Activated CD4-positive, alpha-beta T cell treated with anti-CD3 and anti-CD28 coated beads for 48 hours (primary cell): ENCODE measurements around the gene AHNAK2.
A peak's percentile ranks its signal among the peaks of the same experiment; 100 is the strongest.

Experiments used
- DNase-seq: peaks from one replicate; pipeline ENCODE4 v3.0.0-alpha.2; 2020

Gene AHNAK2

GRCh38 chr14:104984056-104984894 lies 6.1 kb upstream of the AHNAK2 start:
- no peak for DNase-seq

DNA sequence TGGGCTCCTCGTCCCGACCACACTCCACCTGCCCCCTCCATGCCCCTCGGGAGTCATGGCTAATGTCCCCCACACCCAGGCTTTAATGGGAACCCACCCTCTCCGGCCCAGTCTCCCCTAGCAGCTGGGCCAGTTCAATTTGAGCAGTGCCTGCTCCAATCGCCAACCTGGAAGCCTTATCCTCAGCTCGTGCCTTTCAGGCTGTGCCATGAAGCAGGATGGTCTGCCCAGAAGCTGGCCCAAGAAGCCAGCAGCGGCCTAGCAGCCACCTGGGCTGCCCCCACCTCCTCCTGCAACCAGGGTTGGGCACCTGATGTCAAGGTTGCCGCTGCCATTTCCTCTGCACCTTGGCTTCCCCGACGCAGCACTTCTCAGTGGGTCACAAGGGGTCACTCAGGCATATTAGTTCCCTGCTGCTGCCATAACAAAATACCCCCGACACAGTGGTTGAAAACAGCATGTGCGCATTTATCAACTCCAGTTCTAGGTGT lies 5.1 kb upstream of the AHNAK2 start:
- DNase-seq: no peak

DNA sequence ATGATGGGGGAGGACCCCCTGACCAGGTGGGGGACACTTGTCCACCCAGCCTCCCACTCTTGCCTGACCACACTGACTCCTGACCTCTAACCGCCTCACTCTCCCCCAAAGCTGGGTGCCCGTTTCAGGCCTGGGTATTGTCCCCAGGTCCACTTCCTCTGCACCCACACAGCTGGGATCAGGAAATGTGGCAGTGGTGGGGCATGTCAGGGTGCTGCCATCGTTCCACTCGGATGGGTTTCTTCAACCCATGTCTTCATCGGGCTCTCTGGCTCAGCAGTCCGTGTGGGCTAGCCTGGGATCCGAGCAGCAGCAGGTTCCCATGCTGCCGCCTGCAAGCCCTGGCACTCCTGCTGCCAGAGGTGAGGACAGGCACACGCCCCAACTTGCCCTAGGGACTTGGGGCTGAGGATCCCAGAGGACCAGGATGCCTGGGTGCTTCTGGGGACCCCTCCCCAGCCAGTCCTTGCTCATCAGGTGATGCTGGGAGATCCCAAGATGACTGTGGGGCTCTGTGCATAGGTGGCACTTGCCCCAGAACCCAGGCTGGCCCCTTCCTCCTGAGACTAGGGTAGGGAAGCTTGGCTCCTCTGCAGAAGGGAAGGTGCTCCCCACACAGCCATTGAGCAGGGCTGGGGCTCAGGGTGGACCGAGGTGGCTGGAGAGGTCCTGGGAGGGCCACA lies 4.5 kb upstream of the AHNAK2 start:
- no peak for DNase-seq

DNA sequence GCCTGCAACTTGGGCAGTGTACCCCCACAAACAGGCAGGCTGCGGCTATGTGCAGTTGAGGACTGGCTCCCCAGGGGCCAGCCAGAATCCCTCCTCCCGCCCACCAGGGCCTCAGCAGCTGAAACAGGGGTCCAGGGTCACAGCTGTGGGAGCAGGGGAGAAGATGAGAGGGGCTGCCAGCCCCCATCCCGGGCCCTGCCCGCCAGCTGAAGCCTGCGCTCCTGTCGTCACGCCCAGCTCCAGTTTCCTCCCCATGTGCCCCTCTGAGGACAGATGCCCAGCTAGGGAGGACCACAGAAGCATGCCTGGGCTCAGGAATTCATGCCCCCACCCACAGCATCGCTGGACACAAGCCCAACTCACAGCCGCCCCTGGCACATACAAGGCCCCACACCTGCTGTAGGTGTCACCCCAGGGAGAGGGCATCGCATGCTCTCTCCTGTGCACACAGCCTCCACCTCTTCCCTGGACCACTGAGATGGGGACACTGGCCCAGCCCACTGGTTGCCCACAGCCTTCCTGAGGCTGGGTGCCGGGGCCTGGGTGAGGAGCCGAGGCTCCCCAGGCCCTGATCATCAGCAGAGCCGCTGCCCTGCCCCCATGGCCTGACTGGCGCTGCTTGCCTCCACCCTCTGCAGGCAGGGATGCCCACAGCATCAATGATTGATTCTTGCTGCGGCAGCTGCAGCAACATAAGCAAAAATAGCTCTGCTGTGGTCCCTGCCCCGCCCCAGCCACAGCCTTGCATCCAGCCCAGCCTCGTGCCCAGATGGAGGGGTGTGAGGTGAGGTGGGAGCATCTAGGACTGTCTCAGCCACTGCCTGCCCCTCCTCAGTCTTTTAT lies 3.7 kb upstream of the AHNAK2 start:
- DNase-seq: no peak

DNA sequence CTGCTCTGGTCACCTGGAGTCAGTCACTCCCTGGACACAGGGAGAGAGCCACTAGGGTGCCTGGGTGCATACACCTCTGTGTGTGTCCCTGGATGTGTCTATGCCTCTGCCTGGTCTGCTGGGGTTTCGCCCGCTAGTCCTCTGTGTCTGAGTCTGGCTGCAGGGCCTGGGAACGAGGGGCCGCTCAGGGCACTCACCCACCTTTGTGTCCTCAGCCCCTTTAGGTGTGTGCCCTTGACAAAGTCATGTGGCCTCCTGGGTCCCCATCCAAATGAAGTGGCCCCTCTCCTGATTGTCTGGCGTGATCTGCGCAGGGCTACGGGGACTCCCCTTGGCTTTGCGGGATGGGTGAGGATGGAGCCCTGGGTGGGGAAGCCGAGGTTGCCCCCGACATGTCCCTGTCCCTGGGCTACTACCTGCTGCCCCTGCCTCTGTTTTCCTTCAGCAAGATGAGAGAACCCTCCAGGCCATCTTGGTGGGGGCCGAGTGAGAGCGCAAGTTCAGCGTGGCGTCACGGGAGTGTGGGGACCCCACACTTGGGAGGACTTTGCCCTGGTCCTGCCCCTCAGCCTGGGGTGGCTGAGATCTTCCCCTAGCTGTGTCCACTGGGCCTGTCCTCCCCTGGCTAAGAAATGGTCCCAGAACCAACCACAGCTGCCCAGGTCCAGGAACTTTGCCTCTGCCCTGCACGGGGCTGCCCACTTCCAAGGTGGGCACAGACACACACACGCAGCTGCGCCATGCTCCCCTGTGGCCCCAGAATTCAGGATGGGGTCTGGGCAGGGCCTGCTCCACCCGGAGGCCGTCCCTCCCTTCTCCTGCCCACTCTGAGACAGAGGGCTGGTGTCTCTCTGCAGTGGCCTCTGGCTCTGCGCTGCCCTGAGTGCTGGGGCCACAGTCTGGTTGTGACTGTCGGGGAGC lies 2.7 kb upstream of the AHNAK2 start:
- DNase-seq: no peak

GRCh38 chr14:104979758-104980610 lies 1.8 kb upstream of the AHNAK2 start:
- no peak for DNase-seq

DNA sequence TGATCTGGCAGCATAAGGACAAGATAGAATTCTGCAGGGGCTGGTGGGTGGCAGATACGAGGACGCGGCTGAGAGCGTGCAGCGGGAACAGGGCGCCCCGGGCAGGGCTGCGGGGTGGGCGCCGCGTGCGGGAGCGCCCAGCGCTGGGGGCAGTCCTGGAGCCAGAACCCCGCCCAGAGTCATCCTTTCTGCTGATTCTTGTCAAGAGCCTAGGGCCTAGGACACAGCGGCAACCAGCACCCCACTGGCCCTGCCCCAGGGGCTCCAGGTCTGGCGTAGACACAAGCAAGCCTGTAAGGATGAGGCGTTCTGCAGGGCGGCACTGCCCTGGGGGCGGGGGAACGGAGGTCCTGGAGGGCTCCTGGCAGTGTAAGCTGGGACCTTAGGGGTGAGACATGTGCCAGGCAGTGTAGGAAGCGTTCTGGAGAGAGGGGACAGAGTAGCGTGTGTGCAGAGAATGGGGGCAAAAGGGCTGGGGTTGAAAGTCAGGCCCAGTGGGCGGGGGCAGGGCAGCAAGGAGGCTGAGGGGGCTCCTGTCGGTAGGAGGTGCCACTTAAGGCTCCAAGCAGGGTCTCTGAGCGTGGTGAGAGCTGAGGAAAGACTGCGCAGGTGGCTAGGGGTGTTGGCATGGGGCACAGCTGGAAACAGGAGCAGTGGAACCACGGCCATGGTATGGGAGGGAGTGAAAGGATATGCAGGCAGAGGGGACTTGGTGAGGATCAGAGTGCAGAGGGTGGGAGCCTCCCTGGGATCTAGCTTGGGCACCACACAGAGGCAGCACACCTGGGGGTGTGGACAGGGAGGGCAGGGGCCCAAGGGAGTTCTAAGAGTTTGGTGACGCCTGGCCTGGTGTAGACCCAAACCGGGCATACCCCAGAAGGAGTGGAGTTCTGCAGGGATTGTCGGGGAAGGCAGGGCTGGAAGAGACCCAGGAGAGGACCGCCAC lies 845 bp upstream of the AHNAK2 start:
- DNase-seq: no peak

GRCh38 chr14:104977008-104977680 lies 1.0 kb downstream of the AHNAK2 start:
- DNase-seq: no peak

- peak; percentile 92 for DNase-seq
Observed at GRCh38 chr14:104976198-104977007, 1.8 kb downstream of the AHNAK2 start.

DNA sequence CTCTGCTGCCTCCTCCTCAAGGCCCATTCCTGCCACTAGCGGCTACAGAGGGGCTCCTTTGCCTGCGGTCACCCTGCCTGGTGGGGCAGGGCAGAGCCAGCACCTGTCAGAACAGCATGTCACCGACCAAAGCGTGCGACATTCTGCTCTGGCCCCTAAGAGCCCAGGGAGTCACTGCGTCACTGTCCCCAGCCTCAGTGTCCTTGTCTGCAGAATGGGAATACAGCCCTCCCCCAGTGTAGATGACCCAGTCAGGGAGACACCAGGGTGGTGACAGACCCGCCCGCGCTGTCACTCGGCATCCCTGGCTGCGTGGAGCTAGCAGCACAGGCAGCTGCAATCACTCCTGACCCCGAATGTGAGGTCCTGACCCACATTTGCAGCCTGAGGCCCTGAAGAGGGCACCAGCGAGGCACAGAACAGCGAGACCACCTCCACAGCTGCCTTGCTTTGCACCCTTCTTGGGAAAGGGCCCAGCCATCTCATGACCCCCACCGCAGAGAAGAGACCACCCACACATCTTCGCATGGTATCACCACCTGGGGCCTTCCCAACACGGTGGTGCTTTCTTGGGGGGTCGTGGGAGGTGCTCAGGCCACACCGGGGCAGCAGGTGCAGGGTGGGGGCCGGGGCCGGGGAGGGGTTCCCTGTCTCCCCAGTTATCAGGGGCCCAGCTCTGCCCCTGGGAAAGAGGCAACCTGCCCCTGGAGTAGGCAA lies 2.5 kb downstream of the AHNAK2 start:
- DNase-seq: no peak

GRCh38 chr14:104974665-104975390 lies 3.3 kb downstream of the AHNAK2 start:
- DNase-seq: no peak

- no peak for DNase-seq
Observed at GRCh38 chr14:104974146-104974541, 4.0 kb downstream of the AHNAK2 start.

GRCh38 chr14:104973385-104974145 lies 4.6 kb downstream of the AHNAK2 start:
- DNase-seq: no peak

DNA sequence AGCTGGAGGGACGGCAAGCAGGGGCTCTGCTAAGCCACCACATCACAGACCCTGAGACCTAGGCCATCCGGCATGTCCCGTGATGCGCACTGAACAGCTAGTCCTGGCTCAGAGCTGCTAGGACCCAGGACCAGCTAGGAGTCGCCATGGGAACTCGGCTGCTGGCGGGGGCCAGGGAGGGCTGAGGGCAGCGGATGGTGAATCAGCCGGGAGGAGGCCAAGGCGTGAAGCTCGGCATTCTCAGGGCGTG lies 5.1 kb downstream of the AHNAK2 start:
- no peak for DNase-seq

- DNase-seq: no peak
Observed at GRCh38 chr14:104972301-104973134, 5.7 kb downstream of the AHNAK2 start.
